HG03103 (cell line): ENCODE results near the gene MICALL1.
A peak's percentile ranks its signal among the peaks of the same experiment; 100 is the strongest.

Experiments
- ATAC-seq: cut with Tn5 transposase; IDR thresholded peaks from one replicate; pipeline ENCODE4 v1.9.1; 2021; ENCODE audit warnings: low read depth; ENCODE audit not compliant: unreplicated experiment

MICALL1 gene, protein sequence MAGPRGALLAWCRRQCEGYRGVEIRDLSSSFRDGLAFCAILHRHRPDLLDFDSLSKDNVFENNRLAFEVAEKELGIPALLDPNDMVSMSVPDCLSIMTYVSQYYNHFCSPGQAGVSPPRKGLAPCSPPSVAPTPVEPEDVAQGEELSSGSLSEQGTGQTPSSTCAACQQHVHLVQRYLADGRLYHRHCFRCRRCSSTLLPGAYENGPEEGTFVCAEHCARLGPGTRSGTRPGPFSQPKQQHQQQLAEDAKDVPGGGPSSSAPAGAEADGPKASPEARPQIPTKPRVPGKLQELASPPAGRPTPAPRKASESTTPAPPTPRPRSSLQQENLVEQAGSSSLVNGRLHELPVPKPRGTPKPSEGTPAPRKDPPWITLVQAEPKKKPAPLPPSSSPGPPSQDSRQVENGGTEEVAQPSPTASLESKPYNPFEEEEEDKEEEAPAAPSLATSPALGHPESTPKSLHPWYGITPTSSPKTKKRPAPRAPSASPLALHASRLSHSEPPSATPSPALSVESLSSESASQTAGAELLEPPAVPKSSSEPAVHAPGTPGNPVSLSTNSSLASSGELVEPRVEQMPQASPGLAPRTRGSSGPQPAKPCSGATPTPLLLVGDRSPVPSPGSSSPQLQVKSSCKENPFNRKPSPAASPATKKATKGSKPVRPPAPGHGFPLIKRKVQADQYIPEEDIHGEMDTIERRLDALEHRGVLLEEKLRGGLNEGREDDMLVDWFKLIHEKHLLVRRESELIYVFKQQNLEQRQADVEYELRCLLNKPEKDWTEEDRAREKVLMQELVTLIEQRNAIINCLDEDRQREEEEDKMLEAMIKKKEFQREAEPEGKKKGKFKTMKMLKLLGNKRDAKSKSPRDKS

GRCh38 chr22:37905534-37906363, at the start of gene MICALL1:
Gene MICALL1 (plus strand): TSS chr22:37906297. CDS start chr22:37906423, 126 bp downstream.
- peak; percentile 79 for ATAC-seq

- ATAC-seq = no peak
These were observed 45.2 kb upstream of the MICALL1 start for GRCh38 chr22:37860796-37861421.

DNA sequence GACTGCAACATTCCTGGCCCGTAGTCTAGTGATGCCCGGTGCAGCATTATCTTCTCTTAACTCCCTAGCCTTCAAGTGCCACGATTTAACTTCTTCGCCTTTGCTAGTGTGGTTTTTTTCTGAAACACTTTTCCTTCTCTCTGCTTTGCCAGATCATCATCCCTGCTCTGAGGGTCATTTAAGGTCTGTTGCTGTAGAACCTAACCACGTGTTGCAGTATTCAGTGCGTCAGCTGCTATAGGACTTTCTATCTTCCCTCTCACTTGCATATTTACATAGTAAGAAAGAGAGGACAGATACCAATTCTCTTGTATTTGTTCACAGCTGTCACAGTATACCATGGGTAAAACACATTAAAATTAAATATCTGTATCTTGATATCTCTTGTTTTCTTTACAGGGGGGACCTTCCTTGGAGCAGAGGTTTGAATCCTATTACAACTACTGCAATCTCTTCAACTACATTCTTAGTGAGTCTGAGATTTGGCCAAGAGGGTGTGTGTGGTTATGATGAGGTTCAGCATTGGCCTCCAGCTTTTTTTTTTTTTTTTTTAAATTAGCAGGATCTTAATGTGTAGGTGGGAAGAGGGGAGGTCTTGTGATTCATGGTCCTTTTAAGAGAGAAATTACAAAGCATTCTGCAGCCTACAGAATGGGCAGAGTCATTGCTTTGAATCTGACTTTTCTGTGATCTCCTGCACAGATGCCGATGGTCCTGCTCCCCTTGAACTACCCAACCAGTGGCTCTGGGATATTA, 43.3 kb upstream of the MICALL1 start:
- ATAC-seq = no peak

- ATAC-seq = no peak
These were observed 40.6 kb upstream of the MICALL1 start for GRCh38 chr22:37865510-37865909.

DNA sequence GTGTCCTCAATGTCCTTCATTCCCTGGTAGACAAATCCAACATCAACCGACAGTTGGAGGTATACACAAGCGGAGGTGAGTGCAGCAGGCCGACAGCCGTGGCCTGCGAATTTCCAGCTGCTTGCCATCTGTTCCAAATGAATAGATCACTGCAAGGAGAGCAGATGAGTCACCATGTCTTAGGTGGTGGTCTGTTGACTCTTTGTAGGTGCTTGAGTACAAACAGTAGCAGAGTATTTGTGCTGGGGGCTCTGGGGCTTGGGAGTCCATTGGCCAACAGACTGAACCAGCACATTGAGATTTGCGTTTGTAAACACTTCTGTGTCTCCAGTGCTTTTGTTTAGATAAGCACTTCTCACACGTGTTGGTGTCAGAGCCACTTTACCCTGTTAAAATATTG, 35.8 kb upstream of the MICALL1 start:
- ATAC-seq = no peak

- no peak for ATAC-seq
These were observed 25.2 kb upstream of the MICALL1 start for GRCh38 chr22:37880668-37881440.

GRCh38 chr22:37884420-37884819, 21.7 kb upstream of the MICALL1 start:
- ATAC-seq = no peak

DNA sequence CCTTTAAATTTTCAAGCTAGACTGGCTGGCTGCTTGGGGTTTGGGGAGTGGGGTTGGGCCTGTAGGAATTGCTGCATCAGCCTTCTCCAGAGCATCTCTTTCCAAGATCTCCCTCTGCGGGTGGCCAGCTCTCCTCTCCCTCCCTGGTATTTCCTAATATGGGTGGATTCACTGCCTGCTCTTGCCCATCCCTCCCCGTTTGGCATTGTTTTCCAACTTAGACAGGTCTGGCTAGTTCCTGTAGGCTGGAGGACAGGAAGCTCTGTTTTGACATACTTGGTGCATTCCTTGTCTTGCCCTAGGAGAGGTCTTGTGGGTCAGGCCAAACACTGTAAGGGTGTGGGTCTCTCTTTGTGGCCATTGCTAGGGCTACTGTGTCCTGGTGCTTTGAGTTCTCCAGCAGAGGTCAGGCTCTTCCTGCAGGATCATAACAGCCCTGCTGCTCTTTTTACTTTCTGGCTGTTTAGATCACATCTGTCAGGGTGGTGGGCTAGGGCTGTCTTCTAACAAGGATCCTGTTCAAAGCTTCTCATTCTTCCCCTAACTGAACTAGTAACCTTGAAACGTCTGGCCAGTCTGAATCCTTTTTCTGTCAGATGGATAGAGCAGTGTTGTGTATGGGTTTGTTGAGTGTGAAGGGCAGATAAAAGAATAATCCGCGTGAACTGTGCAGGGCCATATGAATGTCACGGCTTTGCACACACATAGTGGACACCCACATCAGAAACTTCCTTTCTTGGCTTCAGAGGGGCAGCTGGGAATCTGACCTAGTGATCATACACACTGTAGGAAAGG, 18.3 kb upstream of the MICALL1 start:
- ATAC-seq = no peak

GRCh38 chr22:37891926-37892325, 14.2 kb upstream of the MICALL1 start:
- no peak for ATAC-seq

DNA sequence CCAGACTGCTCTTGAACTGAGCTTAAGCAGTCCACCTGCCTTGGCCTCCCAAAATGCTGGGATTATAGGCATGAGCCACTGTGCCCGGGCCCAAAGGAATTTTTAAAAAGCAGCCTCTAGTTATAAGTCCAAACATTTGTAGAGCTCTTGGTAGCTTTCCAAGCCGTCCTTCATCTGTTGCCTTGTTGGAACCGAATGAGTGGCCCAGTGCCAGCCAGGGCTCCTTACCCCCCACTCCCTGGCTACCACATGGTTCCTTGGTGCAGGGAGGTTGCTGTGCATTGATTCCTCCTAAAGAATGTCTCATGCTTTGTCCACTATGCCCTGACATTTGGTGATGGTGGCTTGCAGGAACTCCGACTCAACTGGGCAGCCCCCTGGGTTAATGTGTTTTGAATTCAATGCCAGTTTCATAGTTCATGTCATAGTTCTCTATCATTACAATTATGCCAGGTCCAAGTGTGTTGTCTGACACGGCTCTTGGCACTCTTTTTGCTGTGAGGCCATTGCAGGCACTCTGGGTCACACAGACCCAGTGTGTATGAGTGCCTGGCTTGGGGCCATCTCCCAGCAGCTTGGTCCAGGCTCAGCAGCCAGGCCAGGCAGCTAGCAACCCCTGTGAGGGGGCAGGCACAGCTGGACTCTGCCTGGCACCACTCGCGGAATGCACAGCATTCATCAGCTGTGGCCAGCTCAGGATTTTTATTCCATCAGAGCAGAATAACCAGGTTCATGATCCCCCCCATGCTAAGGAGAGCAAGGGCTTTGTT, 13.3 kb upstream of the MICALL1 start:
- ATAC-seq = no peak

DNA sequence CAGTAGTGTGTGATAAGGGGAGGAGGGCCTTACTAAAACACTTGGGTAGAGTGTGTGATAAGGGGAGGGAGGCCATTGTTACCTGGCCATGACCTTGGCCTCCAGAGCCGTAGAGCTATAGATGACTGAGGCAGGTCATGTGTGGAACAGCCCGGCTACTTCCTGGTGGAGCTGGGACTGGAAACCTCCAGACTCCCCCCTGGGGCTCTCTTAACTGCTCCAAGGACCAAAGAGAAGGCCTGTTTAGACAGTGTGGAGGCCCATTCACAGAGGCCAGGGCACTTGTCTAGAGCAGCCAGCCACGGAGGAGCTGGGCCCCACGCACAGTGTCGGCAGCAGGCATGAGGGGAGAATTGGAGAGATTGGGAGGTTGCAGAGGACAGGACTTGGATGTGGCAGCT, 12.5 kb upstream of the MICALL1 start:
- no peak for ATAC-seq

DNA sequence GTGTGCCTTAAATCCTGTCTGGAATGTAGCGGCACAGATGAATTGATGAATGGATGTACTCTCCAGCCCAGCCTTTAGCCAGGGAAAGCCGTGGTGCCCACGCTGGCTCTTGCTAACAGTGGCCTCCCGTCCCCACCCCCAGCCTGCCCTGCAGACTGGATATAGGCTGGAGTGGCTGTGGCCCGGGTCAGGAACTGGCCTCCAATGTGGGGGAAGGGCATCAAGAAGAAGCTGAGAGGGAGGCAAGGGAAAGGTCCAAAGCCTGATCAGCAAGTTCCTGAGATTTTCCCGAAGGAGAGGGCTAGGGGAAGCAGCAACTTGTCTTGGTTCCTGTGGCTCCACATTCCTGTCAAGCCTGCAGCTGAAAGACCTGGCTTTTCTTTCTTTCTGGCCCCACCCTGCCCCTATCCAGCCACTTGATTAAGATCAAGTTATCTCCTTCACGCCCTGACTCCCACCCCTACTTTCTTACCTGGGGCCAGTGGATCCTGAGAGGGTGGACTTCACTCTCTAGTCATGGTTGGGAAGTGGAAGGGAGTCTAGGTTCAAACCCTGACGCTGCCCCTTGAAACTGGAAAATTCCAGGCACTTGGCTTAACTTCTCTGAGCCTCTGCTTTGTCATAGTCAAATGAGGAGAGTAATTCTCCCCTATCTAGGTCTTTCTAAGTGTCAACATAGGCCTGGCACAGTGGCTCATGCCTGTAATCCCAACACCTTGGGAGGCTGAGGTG, 11.0 kb upstream of the MICALL1 start:
- no peak for ATAC-seq

- no peak for ATAC-seq
These were observed 9.9 kb upstream of the MICALL1 start for GRCh38 chr22:37896181-37896592.

DNA sequence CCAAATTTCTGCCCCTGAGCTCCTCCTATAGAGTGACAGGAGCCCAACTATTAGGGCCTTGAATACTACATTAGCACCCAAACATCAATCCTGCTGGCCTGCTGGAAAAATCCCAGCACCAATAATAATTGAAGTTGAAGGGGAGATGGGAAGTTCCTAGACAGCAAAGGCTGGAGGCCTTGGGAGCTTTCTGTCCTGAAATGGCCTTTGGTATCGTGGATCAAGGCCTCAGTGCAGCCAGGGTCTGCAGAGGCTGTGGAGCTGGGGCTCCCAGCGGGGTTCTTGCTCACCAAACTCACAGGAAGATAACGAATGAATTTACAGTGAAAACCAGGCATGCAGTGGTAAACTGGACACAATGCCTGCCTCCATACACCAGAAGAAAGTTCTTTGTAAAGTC, 9.2 kb upstream of the MICALL1 start:
- no peak for ATAC-seq

GRCh38 chr22:37897807-37898206, 8.3 kb upstream of the MICALL1 start:
- no peak for ATAC-seq

- ATAC-seq = no peak
These were observed 7.5 kb upstream of the MICALL1 start for GRCh38 chr22:37898441-37899181.
